Endothelial cell of umbilical vein (primary cell): ENCODE results near the gene SSBP3. TPM values are rescaled to one million over a fixed set of nuclear protein-coding genes. Genes with fewer than 3 reads are reported as not detected.

Experiments used
- BruUV-seq: library from RNA; stranded (reverse); fragments of 400-500 nt; replicated peaks from 2 replicates; lab custom pipeline; 2021; lab: Mats Ljungman, UMichigan
- CTCF ChIA-PET: fragments of 300-600, 350-600 bp; sonication (Branson Sonifier 250); formaldehyde crosslinking; loops from one replicate; lab custom pipeline; 2021; ENCODE audit warnings: antibody characterized with exemption, inconsistent platforms; lab: Charles Lee
- POLR2A ChIA-PET: fragments of 300-600, 350-600 bp; sonication (Branson Sonifier 250); formaldehyde crosslinking; loops from one replicate; lab custom pipeline; 2021; ENCODE audit warnings: antibody characterized with exemption, inconsistent platforms; lab: Charles Lee
- DNase-seq: peaks from one replicate; pipeline ENCODE4 v3.0.0-alpha.2; 2011; ENCODE audit warnings: low read depth, low spot score
- FAIRE-seq: peaks from 2 replicates; lab custom pipeline; 2011; peaks lifted over from hg19 to GRCh38; lab: Jason Lieb, UNC
- H2AFZ ChIP-seq: 2 replicates; pipeline ENCODE4 v1.6.0; 2012; ENCODE audit warnings: low read depth, low read length, control low read depth, inconsistent platforms
- H3K27ac ChIP-seq: 2 replicates; pipeline ENCODE4 v1.5.1; 2011; ENCODE audit warnings: low read depth, mild to moderate bottlenecking, control low read depth, low read length, moderate library complexity; ENCODE audit not compliant: insufficient read depth
- H3K27me3 ChIP-seq, 2 experiments: 2 replicates each; pipeline versions ENCODE4 v1.6.0 to v1.6.1; 2011; ENCODE audit warnings: low read length in 2 of 2, mixed read lengths in 1 of 2; ENCODE audit not compliant: control insufficient read depth in 2 of 2, insufficient read depth in 2 of 2
- H3K36me3 ChIP-seq, 2 experiments: 2 replicates in 1 of 2; 3 replicates in 1 of 2; pipeline ENCODE4 v1.5.1; 2011; ENCODE audit warnings: low read length in 2 of 2, mild to moderate bottlenecking in 1 of 2, moderate library complexity in 1 of 2; ENCODE audit not compliant: control insufficient read depth in 2 of 2, insufficient read depth in 2 of 2; ENCODE audit errors: extremely low read depth in 1 of 2
- H3K4me1 ChIP-seq: 3 replicates; pipeline ENCODE4 v1.5.1; 2011; ENCODE audit warnings: mild to moderate bottlenecking, low read length; ENCODE audit not compliant: control insufficient read depth, insufficient read depth; ENCODE audit errors: extremely low read depth
- H3K4me2 ChIP-seq: 2 replicates; pipeline ENCODE4 v1.6.1; 2011; ENCODE audit warnings: low read length, control low read depth, mixed read lengths; ENCODE audit not compliant: insufficient read depth
- H3K4me3 ChIP-seq, 3 experiments: fragments of 200-600 bp in 1 of 3; sonication (generic), shearing (Covaris generic) in 1 of 3; replicated peaks in 1 of 3; 2 replicates each; pipeline ENCODE4 v1.5.1; 2011 to 2016; ENCODE audit warnings: control low read depth in 3 of 3, low read length in 3 of 3, mild to moderate bottlenecking in 2 of 3, inconsistent platforms in 1 of 3, low read depth in 1 of 3, moderate library complexity in 1 of 3; ENCODE audit not compliant: insufficient read depth in 1 of 3
- H3K79me2 ChIP-seq: 2 replicates; pipeline ENCODE4 v1.6.0; 2012; ENCODE audit warnings: low read length, inconsistent platforms; ENCODE audit not compliant: control insufficient read depth, insufficient read depth
- H3K9ac ChIP-seq: replicated peaks from 2 replicates; pipeline ENCODE3; 2011; ENCODE audit warnings: low read length, control low read depth; ENCODE audit not compliant: insufficient read depth; ENCODE audit errors: extremely low read depth
- H3K9me1 ChIP-seq: replicated peaks from 3 replicates; pipeline ENCODE4 v1.6.0; 2011; ENCODE audit warnings: mild to moderate bottlenecking, low read length; ENCODE audit not compliant: control insufficient read depth, insufficient read depth; ENCODE audit errors: extremely low read depth
- H3K9me3 ChIP-seq: replicated peaks from 2 replicates; pipeline ENCODE4 v1.5.1; 2012; ENCODE audit warnings: low read length, inconsistent platforms; ENCODE audit not compliant: control insufficient read depth, insufficient read depth
- H4K20me1 ChIP-seq: replicated peaks from 2 replicates; pipeline ENCODE3; 2011; ENCODE audit warnings: mild to moderate bottlenecking, low read length; ENCODE audit not compliant: control insufficient read depth, insufficient read depth; ENCODE audit errors: extremely low read depth
- EZH2 ChIP-seq: IDR thresholded peaks from 2 replicates; pipeline ENCODE4 v1.6.1; 2012; ENCODE audit warnings: borderline replicate concordance, low read depth, mild to moderate bottlenecking, moderate library complexity, low read length, inconsistent platforms; ENCODE audit not compliant: severe bottlenecking
- FOS ChIP-seq: IDR thresholded peaks from 2 replicates; pipeline ENCODE4 v1.6.1; 2011; ENCODE audit warnings: mild to moderate bottlenecking, low read length, moderate library complexity, borderline replicate concordance; ENCODE audit not compliant: insufficient read depth
- GATA2 ChIP-seq: IDR thresholded peaks from 2 replicates; pipeline ENCODE4 v1.7.0; 2011; ENCODE audit warnings: low read depth, mild to moderate bottlenecking, moderate library complexity, mixed read lengths, low read length; ENCODE audit not compliant: insufficient read length, insufficient read depth
- MYC ChIP-seq: IDR thresholded peaks from one replicate; pipeline ENCODE4 v1.6.1; 2011; ENCODE audit warnings: mild to moderate bottlenecking, low read depth, low read length
- POLR2A ChIP-seq: IDR thresholded peaks from 2 replicates; pipeline ENCODE4 v1.6.1; 2012; ENCODE audit warnings: low read depth, mild to moderate bottlenecking, control low read depth, low read length
- POLR2AphosphoS5 ChIP-seq: IDR thresholded peaks from 2 replicates; pipeline ENCODE4 v1.6.1; 2012; ENCODE audit warnings: low read depth, mild to moderate bottlenecking, control low read depth, low read length, moderate library complexity; ENCODE audit not compliant: insufficient read depth
- dilution Hi-C: fragments of 300-500 bp; cut with MboI; formaldehyde crosslinking; loops from one replicate; pipeline ENCODE4 v1.15.0; 2019; ENCODE audit warnings: low sequenced_read_pairs; ENCODE audit not compliant: extremely low pct_ligation_motif_present
- intact Hi-C: fragments of 100-400 bp; cut with micrococcal nuclease; formaldehyde crosslinking; loops from one replicate; pipeline ENCODE4 v1.10.0; 2022
- polyA plus RNA-seq, 4 experiments: library from polyadenylated mRNA; depleted of rRNA in 3 of 4; stranded (reverse) in 3 of 4; unstranded in 1 of 4; fragments of >200 nt; gene quantifications; 2 replicates each; pipeline versions ENCODE4 v1.2.1 to v1.2.3, GENCODE V29; 2011 to 2012; ENCODE audit warnings: missing spikeins in 1 of 4
- total RNA-seq: library from RNA; stranded (reverse); gene quantifications from 2 replicates; pipeline ENCODE4 v1.2.3, GENCODE V29; 2021
- TF ChIP-seq, protein P1 (sequence below): IDR thresholded peaks from 2 replicates; pipeline ENCODE4 v1.6.1; 2011; ENCODE audit not compliant: insufficient read depth, insufficient read length
- TF ChIP-seq, protein P2 (sequence below), 2 donors: IDR thresholded peaks; 1 replicate in 1 of 2; 2 replicates in 1 of 2; pipeline ENCODE4 v1.5.1; 2011; ENCODE audit warnings: low read length in 2 of 2, mild to moderate bottlenecking in 2 of 2, moderate library complexity in 2 of 2, control low read depth in 1 of 2, inconsistent platforms in 1 of 2, low read depth in 1 of 2; ENCODE audit not compliant: insufficient read depth in 1 of 2; ENCODE audit errors: extremely low read depth in 1 of 2

The SSBP3 gene
- total and polyA plus RNA-seq, 2 donors (not counting 3 experiments of a cell fraction or from before 2014, with no cell fraction given): 44.9 to 59.4 TPM

DNA sequence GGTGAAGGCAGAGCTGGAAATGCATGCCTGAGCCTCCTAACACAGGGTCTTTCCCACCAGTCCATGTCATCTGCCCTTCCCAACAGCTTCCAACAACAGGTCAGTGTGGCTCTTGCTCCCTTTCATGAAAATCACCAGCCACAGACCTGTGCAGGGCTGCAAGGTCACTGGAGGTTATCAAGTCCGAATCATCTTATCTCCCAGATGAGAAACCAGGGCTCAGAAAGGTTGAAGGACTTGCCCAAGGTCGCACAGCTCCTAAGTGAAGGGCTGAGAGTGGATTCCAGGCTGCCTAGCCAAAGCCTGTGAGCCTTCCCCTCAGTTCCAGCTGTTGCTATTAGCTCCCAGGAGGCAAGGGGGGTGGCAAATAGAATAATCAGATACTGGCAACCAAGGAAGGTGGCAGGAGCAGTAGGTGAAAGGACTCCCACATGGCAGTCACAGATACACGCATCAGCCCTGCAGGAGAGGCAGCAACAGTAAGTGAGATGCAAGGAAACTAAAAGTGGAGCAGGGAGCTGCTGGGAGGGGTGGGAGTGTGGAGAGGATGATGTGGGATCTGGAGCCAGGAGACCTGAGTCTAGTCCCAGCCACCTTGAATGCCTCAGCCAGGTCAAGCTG lies 74.2 kb downstream of the SSBP3 start:
- TF ChIP-seq, protein P1, sequence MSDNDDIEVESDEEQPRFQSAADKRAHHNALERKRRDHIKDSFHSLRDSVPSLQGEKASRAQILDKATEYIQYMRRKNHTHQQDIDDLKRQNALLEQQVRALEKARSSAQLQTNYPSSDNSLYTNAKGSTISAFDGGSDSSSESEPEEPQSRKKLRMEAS: no peak
- no peak for TF ChIP-seq GATA2
- TF ChIP-seq EZH2: no peak
- TF ChIP-seq FOS: no peak
- TF ChIP-seq MYC: no peak
- no peak for TF ChIP-seq POLR2A
- TF ChIP-seq, protein P2, sequence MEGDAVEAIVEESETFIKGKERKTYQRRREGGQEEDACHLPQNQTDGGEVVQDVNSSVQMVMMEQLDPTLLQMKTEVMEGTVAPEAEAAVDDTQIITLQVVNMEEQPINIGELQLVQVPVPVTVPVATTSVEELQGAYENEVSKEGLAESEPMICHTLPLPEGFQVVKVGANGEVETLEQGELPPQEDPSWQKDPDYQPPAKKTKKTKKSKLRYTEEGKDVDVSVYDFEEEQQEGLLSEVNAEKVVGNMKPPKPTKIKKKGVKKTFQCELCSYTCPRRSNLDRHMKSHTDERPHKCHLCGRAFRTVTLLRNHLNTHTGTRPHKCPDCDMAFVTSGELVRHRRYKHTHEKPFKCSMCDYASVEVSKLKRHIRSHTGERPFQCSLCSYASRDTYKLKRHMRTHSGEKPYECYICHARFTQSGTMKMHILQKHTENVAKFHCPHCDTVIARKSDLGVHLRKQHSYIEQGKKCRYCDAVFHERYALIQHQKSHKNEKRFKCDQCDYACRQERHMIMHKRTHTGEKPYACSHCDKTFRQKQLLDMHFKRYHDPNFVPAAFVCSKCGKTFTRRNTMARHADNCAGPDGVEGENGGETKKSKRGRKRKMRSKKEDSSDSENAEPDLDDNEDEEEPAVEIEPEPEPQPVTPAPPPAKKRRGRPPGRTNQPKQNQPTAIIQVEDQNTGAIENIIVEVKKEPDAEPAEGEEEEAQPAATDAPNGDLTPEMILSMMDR (IDR thresholded peaks at IDR 0.05; ENCODE audit: extremely low read depth in 1 of 2, insufficient read depth in 1 of 2, low read depth in 1 of 2, low read length in 2 of 2): no peak
- no peak for TF ChIP-seq POLR2AphosphoS5
- no peak overlapping the region for H3K27ac ChIP-seq
- no peak overlapping the region for H3K4me2 ChIP-seq
- DNase-seq (no peak), FAIRE-seq (no peak)
- dilution Hi-C loops: no loop called here
- H3K9ac ChIP-seq: no peak overlapping the region
- H3K27me3 ChIP-seq: no peaks in the 10 kb centered on the region
- H3K36me3 ChIP-seq: no peaks in the 10 kb centered on the region
- no peak overlapping the region for H2AFZ ChIP-seq
- H3K9me3 ChIP-seq: no peaks in the 10 kb centered on the region
- ChIA-PET CTCF (interaction anchor here (1.0 kb wide), 1 partner anchor 10 kb away, joined by 3 read pairs; no protein-coding TSS in a partner anchor), POLR2A (interaction anchor here (0.7 kb wide), 1 partner anchor 19 kb away, joined by 3 read pairs; no protein-coding TSS in a partner anchor)
- peaks cover 64% of the 10 kb centered on the region for H3K79me2 ChIP-seq
- BruUV-seq: no TSS peak
- peaks cover 2% of the 10 kb centered on the region for H4K20me1 ChIP-seq
- no peak overlapping the region for H3K4me3 ChIP-seq
- peaks cover 38% of the 10 kb centered on the region for H3K4me1 ChIP-seq
- no peaks in the 10 kb centered on the region for H3K9me1 ChIP-seq
- intact Hi-C loops: loop anchor here (10.0 kb wide), 1 partner anchor 433 kb away; the partner anchor contains the start of gene PARS2
